ENCODE results near the gene MMRN2.

Gene MMRN2

DNA sequence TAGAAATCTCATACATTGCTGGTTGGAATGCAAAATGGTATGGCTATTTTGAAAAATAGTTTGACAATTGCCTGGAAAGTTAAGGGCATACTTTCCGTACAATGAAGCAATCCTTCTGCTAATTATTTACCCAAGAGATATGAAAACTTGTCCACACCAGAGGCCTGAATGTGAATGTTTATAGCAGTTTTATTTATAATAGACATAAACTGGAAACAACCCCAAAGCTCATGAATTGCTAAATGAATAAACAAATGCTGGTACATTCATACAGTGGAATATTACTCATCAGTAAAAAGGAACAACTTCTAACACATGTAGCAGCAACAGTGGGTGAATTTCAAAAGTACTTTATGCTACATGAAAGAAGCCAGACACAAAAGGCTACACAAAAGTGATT lies 42.7 kb downstream of the MMRN2 start:
- TF ChIP-seq, protein P1, sequence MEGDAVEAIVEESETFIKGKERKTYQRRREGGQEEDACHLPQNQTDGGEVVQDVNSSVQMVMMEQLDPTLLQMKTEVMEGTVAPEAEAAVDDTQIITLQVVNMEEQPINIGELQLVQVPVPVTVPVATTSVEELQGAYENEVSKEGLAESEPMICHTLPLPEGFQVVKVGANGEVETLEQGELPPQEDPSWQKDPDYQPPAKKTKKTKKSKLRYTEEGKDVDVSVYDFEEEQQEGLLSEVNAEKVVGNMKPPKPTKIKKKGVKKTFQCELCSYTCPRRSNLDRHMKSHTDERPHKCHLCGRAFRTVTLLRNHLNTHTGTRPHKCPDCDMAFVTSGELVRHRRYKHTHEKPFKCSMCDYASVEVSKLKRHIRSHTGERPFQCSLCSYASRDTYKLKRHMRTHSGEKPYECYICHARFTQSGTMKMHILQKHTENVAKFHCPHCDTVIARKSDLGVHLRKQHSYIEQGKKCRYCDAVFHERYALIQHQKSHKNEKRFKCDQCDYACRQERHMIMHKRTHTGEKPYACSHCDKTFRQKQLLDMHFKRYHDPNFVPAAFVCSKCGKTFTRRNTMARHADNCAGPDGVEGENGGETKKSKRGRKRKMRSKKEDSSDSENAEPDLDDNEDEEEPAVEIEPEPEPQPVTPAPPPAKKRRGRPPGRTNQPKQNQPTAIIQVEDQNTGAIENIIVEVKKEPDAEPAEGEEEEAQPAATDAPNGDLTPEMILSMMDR (IDR thresholded peaks at IDR 0.05; ENCODE audit: insufficient read depth, low read depth, low read length, missing control alignments) = no peak
- no peak for DNase-seq (ENCODE audit: low read depth)
- H3K4me3 ChIP-seq (ENCODE audit: low read depth, low read length) = no peak overlapping the region

DNA sequence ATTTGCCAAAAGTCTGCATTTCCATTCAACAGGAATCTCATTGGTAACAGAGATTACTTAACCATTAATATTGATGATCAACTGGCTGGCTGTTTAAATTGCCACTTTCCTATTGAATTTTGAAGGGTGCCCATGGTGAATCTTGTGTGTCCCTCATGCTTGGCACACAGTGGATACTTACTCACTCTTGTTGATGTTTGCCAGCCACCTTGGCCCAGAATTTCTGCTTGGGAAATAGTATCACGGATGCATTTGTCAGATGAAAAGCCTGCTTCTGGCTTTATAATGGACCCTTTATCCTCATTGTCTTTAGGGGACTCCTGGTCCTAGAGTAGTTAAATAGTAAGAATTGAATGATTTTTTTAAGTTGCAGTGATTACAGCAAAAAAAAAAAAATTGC lies 52.0 kb downstream of the MMRN2 start:
- TF ChIP-seq, protein P1 (IDR thresholded peaks at IDR 0.05; ENCODE audit: insufficient read depth, low read depth, low read length, missing control alignments) = no peak
- DNase-seq (ENCODE audit: low read depth) = no peak
- H3K4me3 ChIP-seq (ENCODE audit: low read depth, low read length) = no peak overlapping the region

DNA sequence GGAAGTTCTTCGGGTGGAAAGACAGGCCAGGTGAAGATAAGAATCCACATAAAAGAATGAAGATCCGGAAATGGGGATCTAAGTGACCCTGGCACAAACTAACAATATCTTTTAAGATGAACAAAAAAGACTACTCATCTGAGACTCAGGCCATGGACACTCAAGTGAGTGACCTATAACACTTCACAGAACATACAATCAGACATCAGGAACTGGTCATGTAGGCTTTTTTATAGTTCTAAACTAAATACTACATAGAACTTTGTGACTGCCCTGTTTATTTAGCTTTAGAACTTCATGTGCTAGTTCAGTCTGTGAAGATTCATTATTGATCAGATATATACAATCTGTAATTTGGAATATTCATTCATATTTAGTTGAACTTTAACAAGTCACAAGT lies 52.8 kb downstream of the MMRN2 start:
- TF ChIP-seq, protein P1 (IDR thresholded peaks at IDR 0.05; ENCODE audit: insufficient read depth, low read depth, low read length, missing control alignments) = no peak
- DNase-seq (ENCODE audit: low read depth) = no peak

DNA sequence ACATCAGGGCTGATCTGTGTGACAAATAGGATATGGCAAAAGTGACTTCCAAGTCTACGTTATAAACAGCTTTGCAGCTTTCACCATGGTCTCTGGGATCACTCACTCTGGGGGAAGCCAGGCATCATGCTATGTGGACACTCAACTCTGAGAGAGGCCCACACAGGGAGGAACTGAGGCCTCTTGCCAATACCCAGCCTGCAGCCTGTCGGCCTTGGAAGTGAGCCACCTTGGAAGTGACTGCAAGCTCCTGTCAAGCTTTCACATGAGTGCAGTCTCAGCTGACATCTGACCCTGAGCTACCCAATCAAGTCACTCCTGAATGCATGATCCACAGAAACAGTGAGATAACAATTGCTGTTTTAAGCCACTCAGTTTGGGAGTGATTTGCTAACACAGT lies 56.5 kb downstream of the MMRN2 start:
- H3K4me3 ChIP-seq (ENCODE audit: low read depth, low read length) = no peak overlapping the region
- TF ChIP-seq, protein P1 (IDR thresholded peaks at IDR 0.05; ENCODE audit: insufficient read depth, low read depth, low read length, missing control alignments) = no peak
- no peak for DNase-seq (ENCODE audit: low read depth)

More for the DNA sequence above, 52.8 kb downstream of the MMRN2 start:
- H3K4me3 ChIP-seq (ENCODE audit: low read depth, low read length) = no peak overlapping the region

DNA sequence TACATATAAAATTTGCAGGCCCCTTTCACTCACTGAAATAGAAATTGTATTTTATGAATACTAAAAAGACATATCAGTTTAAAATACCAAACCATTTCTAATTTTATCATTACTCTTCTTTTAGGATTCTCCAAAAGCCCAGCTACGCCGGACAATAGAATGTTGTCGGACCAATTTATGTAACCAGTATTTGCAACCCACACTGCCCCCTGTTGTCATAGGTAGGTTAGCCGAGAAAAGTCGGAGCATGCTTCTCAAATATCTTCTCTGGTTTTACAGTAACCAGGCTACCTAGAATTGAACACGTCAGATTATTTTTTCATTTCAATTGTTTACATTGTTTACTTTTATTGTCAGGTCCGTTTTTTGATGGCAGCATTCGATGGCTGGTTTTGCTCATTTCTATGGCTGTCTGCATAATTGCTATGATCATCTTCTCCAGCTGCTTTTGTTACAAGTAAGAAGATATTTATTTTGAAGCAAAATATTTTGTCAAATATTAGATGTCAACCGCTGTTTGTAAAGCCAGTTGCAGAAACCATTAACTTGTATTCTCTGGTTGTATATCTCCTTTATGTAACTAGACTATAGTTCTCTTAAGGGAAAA lies 57.6 kb downstream of the MMRN2 start:
- H3K4me3 ChIP-seq (ENCODE audit: low read depth, low read length) = no peak overlapping the region
- peak; percentile 66 for DNase-seq (ENCODE audit: low read depth)
- TF ChIP-seq, protein P1 (IDR thresholded peaks at IDR 0.05; ENCODE audit: insufficient read depth, low read depth, low read length, missing control alignments) = peak; percentile 61

DNA sequence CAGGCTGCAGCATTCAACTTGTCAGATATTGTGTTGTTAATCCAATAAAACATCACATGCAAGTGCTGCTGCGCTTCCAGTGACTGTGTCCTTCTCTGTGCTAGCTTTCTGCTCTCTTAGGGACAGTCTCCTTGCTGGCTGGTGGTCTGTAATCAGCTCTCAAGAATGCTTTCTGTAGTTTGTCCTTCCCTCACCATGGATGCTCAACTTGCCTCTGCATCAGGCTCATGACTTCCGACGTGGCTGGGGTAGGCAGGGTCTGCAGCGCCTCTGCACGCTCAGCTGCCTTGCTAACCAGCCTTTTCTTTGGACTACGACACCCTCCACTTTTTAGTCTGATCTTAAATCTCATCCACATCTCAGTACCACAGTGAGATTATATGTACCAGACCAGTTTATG lies 58.3 kb downstream of the MMRN2 start:
- H3K4me3 ChIP-seq (ENCODE audit: low read depth, low read length) = no peak overlapping the region
- TF ChIP-seq, protein P1 (IDR thresholded peaks at IDR 0.05; ENCODE audit: insufficient read depth, low read depth, low read length, missing control alignments) = no peak
- no peak for DNase-seq (ENCODE audit: low read depth)

GRCh38 chr10:86898511-86898910 lies 58.9 kb downstream of the MMRN2 start:
- no peak overlapping the region for H3K4me3 ChIP-seq (ENCODE audit: low read depth, low read length)
- DNase-seq (ENCODE audit: low read depth) = no peak
- TF ChIP-seq, protein P1 (IDR thresholded peaks at IDR 0.05; ENCODE audit: insufficient read depth, low read depth, low read length, missing control alignments) = no peak

Data from GM12865 (cell line).